OCI-LY7 (cell line): ENCODE results near the gene CEP57L1. TPM values are rescaled to one million over a fixed set of nuclear protein-coding genes. Genes with fewer than 3 reads are reported as not detected.
"Not testable (repeated sequence)": the region's sequence is repeated elsewhere in the genome, so short reads cannot be mapped to it uniquely, and the experiment has no call there.

Experiments
- BruUV-seq: library from RNA; stranded (reverse); fragments of 400-500 nt; replicated peaks from 2 replicates; lab custom pipeline; 2021; lab: Mats Ljungman, UMichigan
- CTCF ChIA-PET: fragments of 300-600 bp; sonication (Branson Sonifier 250); formaldehyde crosslinking; loops from one replicate; lab custom pipeline; 2022; ENCODE audit warnings: antibody characterized with exemption; ENCODE audit not compliant: unreplicated experiment; lab: Charles Lee
- POLR2A ChIA-PET: fragments of 300-600 bp; sonication (Branson Sonifier 250); formaldehyde crosslinking; loops from one replicate; lab custom pipeline; 2022; ENCODE audit warnings: antibody characterized with exemption; lab: Charles Lee
- DNase-seq: peaks from one replicate; pipeline ENCODE4 v3.0.0-alpha.2; 2015; ENCODE audit warnings: low spot score
- H2AFZ ChIP-seq: fragments of 200-600 bp; sonication (generic), shearing (Covaris generic); 2 replicates; pipeline ENCODE4 v1.6.1; 2014; ENCODE audit warnings: mild to moderate bottlenecking, antibody characterized with exemption, low read length, moderate library complexity
- H3K27ac ChIP-seq: fragments of 200-600 bp; sonication (generic); 2 replicates; pipeline ENCODE4 v1.5.1; 2014; ENCODE audit warnings: mixed run types, low read depth, mild to moderate bottlenecking, moderate library complexity, low read length, inconsistent platforms; ENCODE audit not compliant: poor library complexity, severe bottlenecking
- H3K36me3 ChIP-seq: fragments of 200-600 bp; sonication (generic); 2 replicates; pipeline ENCODE4 v1.6.1; 2014; ENCODE audit warnings: mild to moderate bottlenecking, antibody characterized with exemption, low read length, moderate library complexity, mixed read lengths; ENCODE audit not compliant: insufficient read depth
- H3K4me1 ChIP-seq: fragments of 200-600 bp; sonication (generic); 2 replicates; pipeline ENCODE4 v1.5.1; 2014; ENCODE audit warnings: mild to moderate bottlenecking, low read length; ENCODE audit not compliant: insufficient read depth, poor library complexity, severe bottlenecking
- H3K4me2 ChIP-seq: fragments of 200-600 bp; sonication (generic); 2 replicates; pipeline ENCODE4 v1.6.1; 2014; ENCODE audit warnings: mild to moderate bottlenecking, low read length
- H3K4me3 ChIP-seq: fragments of 200-600 bp; sonication (generic); 2 replicates; pipeline ENCODE4 v1.5.1; 2014; ENCODE audit warnings: mild to moderate bottlenecking, low read depth, low read length; ENCODE audit not compliant: poor library complexity, severe bottlenecking
- H3K79me2 ChIP-seq: fragments of 200-600 bp; sonication (generic); 2 replicates; pipeline ENCODE4 v1.6.1; 2016; ENCODE audit warnings: low read depth, mild to moderate bottlenecking, low read length, moderate library complexity, mixed read lengths; ENCODE audit not compliant: insufficient read depth
- H3K9me2 ChIP-seq: fragments of 200-600 bp; sonication (generic); 2 replicates; pipeline ENCODE4 v1.6.1; 2016; ENCODE audit warnings: mild to moderate bottlenecking, low read length, mixed read lengths; ENCODE audit not compliant: insufficient read depth
- H3K9me3 ChIP-seq: fragments of 200-600 bp; sonication (generic); 2 replicates; pipeline ENCODE4 v1.6.1; 2014; ENCODE audit warnings: mild to moderate bottlenecking, mixed run types, low read length, mixed read lengths
- H4K20me1 ChIP-seq: fragments of 200-600 bp; sonication (generic); 2 replicates; pipeline ENCODE4 v1.6.1; 2014; ENCODE audit warnings: mild to moderate bottlenecking, antibody characterized with exemption, low read length, moderate library complexity, mixed read lengths; ENCODE audit not compliant: insufficient read depth
- CTCF ChIP-seq: fragments of 200-600 bp; sonication (generic); conservative IDR thresholded peaks from 2 replicates; pipeline ENCODE4 v1.5.1; 2014; ENCODE audit warnings: mild to moderate bottlenecking, antibody characterized with exemption, low read length, moderate library complexity, mixed read lengths
- EZH2phosphoT487 ChIP-seq: fragments of 200-600 bp; sonication (generic); IDR thresholded peaks from 2 replicates; pipeline ENCODE4 v1.6.1; 2018; ENCODE audit warnings: low read depth, borderline replicate concordance, mild to moderate bottlenecking, mixed run types, antibody characterized with exemption, low read length, moderate library complexity, mixed read lengths
- intact Hi-C: fragments of 100-400 bp; cut with micrococcal nuclease; formaldehyde crosslinking; loops from one replicate; pipeline ENCODE4 v1.10.0; 2022; ENCODE audit not compliant: unreplicated experiment
- total RNA-seq, 2 experiments: library from RNA; depleted of rRNA in 1 of 2; stranded (reverse); fragments of >200 nt in 1 of 2; shearing (Covaris generic) in 1 of 2; gene quantifications; 2 replicates each; pipeline ENCODE4 v1.2.3, GENCODE V29; 2014 to 2022

The CEP57L1 gene
- total RNA-seq, 2 experiments from 2014 or later, result 22.7 to 28.2 TPM

- BruUV-seq, result no TSS peak
- no peaks in the 10 kb centered on the region for H4K20me1 ChIP-seq
- no peak overlapping the region; the same call in 1 of the 2 replicates for H2AFZ ChIP-seq
- no peaks in the 10 kb centered on the region for H3K36me3 ChIP-seq
- H3K79me2 ChIP-seq, result no peaks in the 10 kb centered on the region
- H3K27ac ChIP-seq, result no peak overlapping the region
- DNase-seq, result no peak
- peak; percentile 41; the same call in 1 of the 2 replicates for TF ChIP-seq CTCF
- TF ChIP-seq EZH2phosphoT487, result no peak
- POLR2A ChIA-PET, result interaction anchor here (0.5 to 2.9 kb wide), 7 partner anchors 11 to 1432 kb away, joined by 3 to 11 read pairs (median 3); partner anchors contain the start of gene CD164
- no peak overlapping the region for H3K4me3 ChIP-seq
- no peak overlapping the region for H3K4me2 ChIP-seq
- CTCF ChIA-PET, result interaction anchor here (1.8 kb wide), 1 partner anchor 195 kb away, joined by 10 read pairs; no protein-coding TSS in a partner anchor
- H3K9me2 ChIP-seq, result no peaks in the 10 kb centered on the region
- no peaks in the 10 kb centered on the region for H3K9me3 ChIP-seq
- peaks cover 12% of the 10 kb centered on the region for H3K4me1 ChIP-seq
- intact Hi-C loops, result loop anchor here (1.0 kb wide), 1 partner anchor 195 kb away; no protein-coding TSS in a partner anchor
Observed at GRCh38 chr6:109188115-109188411, 92.8 kb downstream of the CEP57L1 start.

- H3K9me2 ChIP-seq, H3K4me2 ChIP-seq, H3K4me3 ChIP-seq, intact Hi-C loops, H3K79me2 ChIP-seq, H3K4me1 ChIP-seq, H2AFZ ChIP-seq, BruUV-seq, H3K9me3 ChIP-seq, H3K27ac ChIP-seq, POLR2A ChIA-PET, H4K20me1 ChIP-seq, H3K36me3 ChIP-seq, DNase-seq: not testable (repeated sequence)
- CTCF ChIA-PET, result interaction anchor here (0.6 kb wide), 1 partner anchor 192 kb away, joined by 3 read pairs; no protein-coding TSS in a partner anchor
Observed at GRCh38 chr6:109191368-109191767, 96.1 kb downstream of the CEP57L1 start.

- no peak overlapping the region for H2AFZ ChIP-seq
- no peaks in the 10 kb centered on the region for H4K20me1 ChIP-seq
- H3K9me3 ChIP-seq, result no peaks in the 10 kb centered on the region
- no peak for TF ChIP-seq CTCF
- no peaks in the 10 kb centered on the region for H3K79me2 ChIP-seq
- CTCF ChIA-PET, result no interaction called here
- no TSS peak for BruUV-seq
- no peak for DNase-seq
- H3K4me1 ChIP-seq, result no peaks in the 10 kb centered on the region
- H3K4me2 ChIP-seq, result no peak overlapping the region
- no peaks in the 10 kb centered on the region for H3K9me2 ChIP-seq
- POLR2A ChIA-PET, result no interaction called here
- H3K27ac ChIP-seq, result no peak overlapping the region
- H3K4me3 ChIP-seq, result no peak overlapping the region
- intact Hi-C loops, result no loop called here
- H3K36me3 ChIP-seq, result no peaks in the 10 kb centered on the region
Observed at GRCh38 chr6:109192865-109193264, 97.6 kb downstream of the CEP57L1 start.
